DOHH2 (cell line): ENCODE data around the gene ART4.

Source experiments
- H3F3A ChIP-seq: fragments of 200-600 bp; sonication (generic), shearing (Covaris generic); 2 replicates; pipeline ENCODE4 v1.6.0; 2016; ENCODE audit warnings: antibody characterized with exemption, mild to moderate bottlenecking; ENCODE audit not compliant: control insufficient read depth, insufficient read depth
- H3K27ac ChIP-seq: fragments of 200-600 bp; sonication (generic); 2 replicates; pipeline ENCODE4 v1.5.1; 2014; ENCODE audit warnings: low read depth, mild to moderate bottlenecking, low read length, moderate library complexity
- H3K27me3 ChIP-seq: fragments of 200-600 bp; sonication (generic); 2 replicates; pipeline ENCODE4 v1.6.1; 2014; ENCODE audit warnings: mild to moderate bottlenecking, low read length, mixed read lengths; ENCODE audit not compliant: control insufficient read depth
- H3K36me3 ChIP-seq: fragments of 200-600 bp; sonication (generic); 2 replicates; pipeline ENCODE4 v1.6.1; 2014; ENCODE audit warnings: mild to moderate bottlenecking, low read length, moderate library complexity, mixed read lengths; ENCODE audit not compliant: control insufficient read depth
- H3K4me1 ChIP-seq: fragments of 200-600 bp; sonication (generic); 2 replicates; pipeline ENCODE4 v1.6.1; 2014; ENCODE audit warnings: mild to moderate bottlenecking, low read length, mixed read lengths; ENCODE audit not compliant: control insufficient read depth
- H3K4me2 ChIP-seq: fragments of 200-600 bp; sonication (generic); 2 replicates; pipeline ENCODE4 v1.6.0; 2014; ENCODE audit warnings: mild to moderate bottlenecking, low read length, moderate library complexity
- H3K4me3 ChIP-seq: fragments of 200-600 bp; sonication (generic); 2 replicates; pipeline ENCODE4 v1.5.1; 2014; ENCODE audit warnings: mild to moderate bottlenecking, low read length, mixed read lengths
- H3K79me2 ChIP-seq: fragments of 200-600 bp; sonication (generic); 2 replicates; pipeline ENCODE4 v1.6.1; 2014; ENCODE audit warnings: mild to moderate bottlenecking, low read length, mixed read lengths; ENCODE audit not compliant: control insufficient read depth
- H3K9me2 ChIP-seq: fragments of 200-600 bp; sonication (generic); replicated peaks from 2 replicates; pipeline ENCODE4 v1.6.1; 2014; ENCODE audit warnings: mild to moderate bottlenecking, low read length, mixed read lengths; ENCODE audit not compliant: control insufficient read depth
- H3K9me3 ChIP-seq: fragments of 200-600 bp; sonication (generic); 2 replicates; pipeline ENCODE4 v1.6.1; 2014; ENCODE audit warnings: antibody characterized with exemption, low read length, mixed read lengths; ENCODE audit not compliant: control insufficient read depth, insufficient read depth
- H4K20me1 ChIP-seq: fragments of 200-600 bp; sonication (generic); 2 replicates; pipeline ENCODE4 v1.6.0; 2014; ENCODE audit warnings: low read depth, mild to moderate bottlenecking, antibody characterized with exemption, low read length, moderate library complexity; ENCODE audit not compliant: control insufficient read depth, insufficient read depth
- EZH2phosphoT487 ChIP-seq: fragments of 200-600 bp; sonication (generic); IDR thresholded peaks from 2 replicates; pipeline ENCODE4 v1.6.1; 2017; ENCODE audit warnings: borderline replicate concordance, mild to moderate bottlenecking, antibody characterized with exemption, low read length, moderate library complexity, mixed read lengths
- TF ChIP-seq, protein P1 (sequence below): fragments of 200-600 bp; sonication (generic); IDR thresholded peaks from one replicate; pipeline ENCODE4 v1.5.1; 2014; ENCODE audit warnings: antibody characterized with exemption, mild to moderate bottlenecking, low read depth, low read length; ENCODE audit not compliant: poor library complexity, severe bottlenecking

The ART4 gene

DNA sequence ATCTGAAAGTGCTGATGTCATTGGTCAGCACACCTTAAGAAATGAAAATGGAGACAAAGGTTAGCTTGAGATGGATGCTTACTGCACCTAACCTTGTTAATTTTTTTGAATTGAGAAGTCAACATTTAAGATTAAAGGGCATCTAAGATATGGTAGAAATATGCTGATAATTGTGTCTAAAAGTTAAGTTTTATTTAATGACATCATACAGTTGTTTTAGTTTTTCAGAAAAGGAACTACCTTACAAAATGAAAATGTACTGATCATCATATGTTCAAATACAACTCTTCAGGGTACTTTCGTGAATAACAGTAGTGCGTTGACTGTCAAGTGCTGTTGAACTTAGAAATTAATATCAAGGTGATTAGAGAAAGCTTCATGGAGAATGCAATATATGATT is 31.8 kb downstream of the ART4 start:
- Histone ChIP-seq H3K36me3 (no peaks in the 10 kb centered on the region), H3K4me2 (no peak overlapping the region), H3K4me3 (no peak overlapping the region), H3K9me3 (no peaks in the 10 kb centered on the region), H3K27ac (no peak overlapping the region), H3K4me1 (peaks cover 6% of the 10 kb centered on the region), H3F3A (no peaks in the 10 kb centered on the region), H3K79me2 (no peaks in the 10 kb centered on the region), H3K9me2 (no peaks in the 10 kb centered on the region), H4K20me1 (no peaks in the 10 kb centered on the region), H3K27me3 (no peaks in the 10 kb centered on the region)
- no peak for TF ChIP-seq EZH2phosphoT487
- TF ChIP-seq, protein P1, sequence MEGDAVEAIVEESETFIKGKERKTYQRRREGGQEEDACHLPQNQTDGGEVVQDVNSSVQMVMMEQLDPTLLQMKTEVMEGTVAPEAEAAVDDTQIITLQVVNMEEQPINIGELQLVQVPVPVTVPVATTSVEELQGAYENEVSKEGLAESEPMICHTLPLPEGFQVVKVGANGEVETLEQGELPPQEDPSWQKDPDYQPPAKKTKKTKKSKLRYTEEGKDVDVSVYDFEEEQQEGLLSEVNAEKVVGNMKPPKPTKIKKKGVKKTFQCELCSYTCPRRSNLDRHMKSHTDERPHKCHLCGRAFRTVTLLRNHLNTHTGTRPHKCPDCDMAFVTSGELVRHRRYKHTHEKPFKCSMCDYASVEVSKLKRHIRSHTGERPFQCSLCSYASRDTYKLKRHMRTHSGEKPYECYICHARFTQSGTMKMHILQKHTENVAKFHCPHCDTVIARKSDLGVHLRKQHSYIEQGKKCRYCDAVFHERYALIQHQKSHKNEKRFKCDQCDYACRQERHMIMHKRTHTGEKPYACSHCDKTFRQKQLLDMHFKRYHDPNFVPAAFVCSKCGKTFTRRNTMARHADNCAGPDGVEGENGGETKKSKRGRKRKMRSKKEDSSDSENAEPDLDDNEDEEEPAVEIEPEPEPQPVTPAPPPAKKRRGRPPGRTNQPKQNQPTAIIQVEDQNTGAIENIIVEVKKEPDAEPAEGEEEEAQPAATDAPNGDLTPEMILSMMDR, result no peak

GRCh38 chr12:14810953-14811483 is 32.3 kb downstream of the ART4 start:
- no peaks in the 10 kb centered on the region for H3K36me3 ChIP-seq
- H3K27me3 ChIP-seq, result no peaks in the 10 kb centered on the region
- H3F3A ChIP-seq, result no peaks in the 10 kb centered on the region
- H3K79me2 ChIP-seq, result no peaks in the 10 kb centered on the region
- no peak overlapping the region for H3K4me3 ChIP-seq
- H3K9me2 ChIP-seq, result no peaks in the 10 kb centered on the region
- no peak overlapping the region for H3K27ac ChIP-seq
- H3K4me1 ChIP-seq, result peaks cover 6% of the 10 kb centered on the region
- no peak overlapping the region for H3K4me2 ChIP-seq
- TF ChIP-seq, protein P1, result peak; percentile 35
- no peak for TF ChIP-seq EZH2phosphoT487
- H4K20me1 ChIP-seq, result no peaks in the 10 kb centered on the region
- no peaks in the 10 kb centered on the region for H3K9me3 ChIP-seq

- Histone ChIP-seq H3K79me2 (no peaks in the 10 kb centered on the region), H4K20me1 (no peaks in the 10 kb centered on the region), H3K27ac (no peak overlapping the region), H3K36me3 (no peaks in the 10 kb centered on the region), H3K9me2 (no peaks in the 10 kb centered on the region), H3K4me3 (no peak overlapping the region), H3K4me2 (no peak overlapping the region), H3K4me1 (peaks cover 7% of the 10 kb centered on the region), H3K27me3 (no peaks in the 10 kb centered on the region), H3K9me3 (no peaks in the 10 kb centered on the region), H3F3A (no peaks in the 10 kb centered on the region)
- TF ChIP-seq, protein P1, result no peak
- TF ChIP-seq EZH2phosphoT487, result no peak
Measured at GRCh38 chr12:14810167-14810952, 33.0 kb downstream of the ART4 start.
